Measurements from ENCODE around the gene ATP8B1. TPM values are rescaled to one million over a fixed set of nuclear protein-coding genes. Genes with fewer than 3 reads are reported as not detected.

Gene ATP8B1
- total RNA-seq, 2 donors from 2014 or later: 18.5 to 41.5 TPM

- no peak overlapping the region for H3K4me3 ChIP-seq
- H3K36me3 ChIP-seq (replicated peaks in 1 of 2; ENCODE audit: insufficient read depth in 1 of 2, low read depth in 2 of 2): no peaks in the 10 kb centered on the region
- H3K27me3 ChIP-seq: no peaks in the 10 kb centered on the region
- H3K4me1 ChIP-seq: peaks cover 76% of the 10 kb centered on the region
- peak overlapping the region; percentile 38 to 75 (median 70) for H3K27ac ChIP-seq
- intact Hi-C loops (cut with DNase I): no loop called here
- no peaks in the 10 kb centered on the region for H3K9me3 ChIP-seq
- no peak for TF ChIP-seq POLR2A (IDR thresholded peaks at IDR 0.05)
- no peak for DNase-seq
- 17 to 42% methylated on average over 3 of the region's 3 CpGs for WGBS, 2 donors
- ATAC-seq: peak; percentile 54
These were observed 27.2 kb downstream of the ATP8B1 start for GRCh38 chr18:57775937-57776336.

- intact Hi-C loops (cut with DNase I): no loop called here
- TF ChIP-seq POLR2A (IDR thresholded peaks at IDR 0.05): no peak
- no peak for TF ChIP-seq CTCF (IDR thresholded peaks at IDR 0.05)
- peaks cover 84% of the 10 kb centered on the region for H3K4me1 ChIP-seq
- 31 to 37% methylated on average over 9 of the region's 9 CpGs for WGBS, 2 donors
- ATAC-seq (peak; percentile 71), DNase-seq (peak; percentile 58 to 79 (median 72))
- no peaks in the 10 kb centered on the region for H3K36me3 ChIP-seq (replicated peaks in 1 of 2; ENCODE audit: insufficient read depth in 1 of 2, low read depth in 2 of 2)
- H3K27me3 ChIP-seq: no peaks in the 10 kb centered on the region
- no peaks in the 10 kb centered on the region for H3K9me3 ChIP-seq
- peak overlapping the region; percentile 50 to 67 (median 58) for H3K27ac ChIP-seq
- no peak overlapping the region for H3K4me3 ChIP-seq
These were observed 30.7 kb downstream of the ATP8B1 start for GRCh38 chr18:57772387-57772799.

GRCh38 chr18:57771626-57772025 lies 31.5 kb downstream of the ATP8B1 start:
- Histone ChIP-seq H3K27me3 (no peaks in the 10 kb centered on the region), H3K4me1 (peaks cover 83% of the 10 kb centered on the region), H3K9me3 (no peaks in the 10 kb centered on the region), H3K4me3 (no peak overlapping the region), H3K36me3 (replicated peaks in 1 of 2; ENCODE audit: insufficient read depth in 1 of 2, low read depth in 2 of 2) (no peaks in the 10 kb centered on the region), H3K27ac (peak overlapping the region; percentile 50 to 67 (median 58))
- DNase-seq (no peak), ATAC-seq (no peak)
- intact Hi-C loops (cut with DNase I): no loop called here
- 18 to 22% methylated on average over 3 of the region's 3 CpGs for WGBS, 2 donors
- TF ChIP-seq CTCF (IDR thresholded peaks at IDR 0.05) (no peak), POLR2A (IDR thresholded peaks at IDR 0.05) (no peak)

- peaks cover 81% of the 10 kb centered on the region for H3K4me1 ChIP-seq
- no peaks in the 10 kb centered on the region for H3K27me3 ChIP-seq
- DNase-seq: peak in 1 of 4 donors; percentile 20
- intact Hi-C loops (cut with DNase I): no loop called here
- no peaks in the 10 kb centered on the region for H3K9me3 ChIP-seq
- WGBS, 2 donors: 53% methylated on average over 3 of the region's 3 CpGs
- TF ChIP-seq POLR2A (IDR thresholded peaks at IDR 0.05): no peak
- no peak for TF ChIP-seq CTCF (IDR thresholded peaks at IDR 0.05)
- peak overlapping the region in 3 of 4 donors; percentile 55 to 67 (median 61) for H3K27ac ChIP-seq
- H3K36me3 ChIP-seq (replicated peaks in 1 of 2; ENCODE audit: insufficient read depth in 1 of 2, low read depth in 2 of 2): no peaks in the 10 kb centered on the region
- no peak for ATAC-seq
- no peak overlapping the region for H3K4me3 ChIP-seq
These were observed 31.9 kb downstream of the ATP8B1 start for GRCh38 chr18:57771193-57771592.

- peak; percentile 21 to 60 (median 42) for DNase-seq
These were observed 34.4 kb downstream of the ATP8B1 start for GRCh38 chr18:57768537-57769326.

More at GRCh38 chr18:57768537-57769326, 34.4 kb downstream of the ATP8B1 start:
- H3K9me3 ChIP-seq: no peaks in the 10 kb centered on the region
- H3K36me3 ChIP-seq (replicated peaks in 1 of 2; ENCODE audit: insufficient read depth in 1 of 2, low read depth in 2 of 2): no peaks in the 10 kb centered on the region
- no peak overlapping the region for H3K4me3 ChIP-seq
- peaks cover 66% of the 10 kb centered on the region for H3K4me1 ChIP-seq
- intact Hi-C loops (cut with DNase I): no loop called here
- no peak for TF ChIP-seq CTCF (IDR thresholded peaks at IDR 0.05)
- TF ChIP-seq POLR2A (IDR thresholded peaks at IDR 0.05): no peak
- 29% methylated on average over 8 of the region's 8 CpGs for WGBS, 2 donors
- no peaks in the 10 kb centered on the region for H3K27me3 ChIP-seq
- H3K27ac ChIP-seq: peak overlapping the region; percentile 33 to 67 (median 49)
- peak; percentile 47 for ATAC-seq

Data from body of pancreas (tissue), 4 donors.